Breast epithelium (tissue), 4 donors: Measurements from ENCODE around the gene ABL2. TPM values are rescaled to one million over a fixed set of nuclear protein-coding genes. Genes with fewer than 3 reads are reported as not detected.
A peak's percentile ranks its signal among the peaks of the same experiment; 100 is the strongest.

Experiments
- DNase-seq, 2 donors: peaks; one replicate each; pipeline ENCODE4 v3.0.0-alpha.2; 2019; ENCODE audit warnings: low spot score in 2 of 2
- H3K27ac ChIP-seq, 2 donors: fragments of 200-600 bp; sonication (generic) in 1 of 2; one replicate each; pipeline ENCODE4 v1.5.1; 2016 to 2019; ENCODE audit warnings: mild to moderate bottlenecking in 1 of 2
- H3K27me3 ChIP-seq, 2 donors: fragments of 200-600 bp; sonication (generic) in 1 of 2; one replicate each; pipeline versions ENCODE4 v1.5.1 to v1.6.0; 2017 to 2019; ENCODE audit warnings: control low read depth in 1 of 2, mild to moderate bottlenecking in 1 of 2
- H3K36me3 ChIP-seq: fragments of 200-600 bp; one replicate; pipeline ENCODE4 v1.5.1; 2019
- H3K4me1 ChIP-seq, 2 donors: fragments of 200-600 bp; sonication (generic); one replicate each; pipeline ENCODE4 v1.5.1; 2016 to 2019; ENCODE audit warnings: control low read depth in 1 of 2
- H3K4me3 ChIP-seq, 3 donors: fragments of 200-600 bp; sonication (generic); 1 replicate in 2 of 3; 2 replicates in 1 of 3; pipeline ENCODE4 v1.5.1; 2016 to 2019; ENCODE audit warnings: mild to moderate bottlenecking in 3 of 3, moderate library complexity in 2 of 3
- H3K9me3 ChIP-seq, 2 donors: fragments of 200-600 bp; sonication (generic) in 1 of 2; one replicate each; pipeline ENCODE4 v1.5.1; 2016 to 2019; ENCODE audit warnings: control low read depth in 1 of 2
- POLR2A ChIP-seq: fragments of 450-650 bp; IDR thresholded peaks from one replicate; pipeline ENCODE4 v1.6.1; 2016; ENCODE audit warnings: antibody characterized with exemption, mild to moderate bottlenecking, moderate library complexity
- POLR2AphosphoS5 ChIP-seq, 3 donors: sonication (generic); formaldehyde crosslinking; IDR thresholded peaks; one replicate each; pipeline ENCODE4 v1.6.1; 2017; ENCODE audit warnings: antibody characterized with exemption in 3 of 3
- intact Hi-C: fragments of 100-400 bp; cut with DNase I; formaldehyde crosslinking; loops from one replicate; pipeline ENCODE4 v1.15.1; 2023; ENCODE audit warnings: low total_unique reads
- total RNA-seq, 3 donors: library from RNA; depleted of rRNA; stranded (reverse); fragments of >200 nt; gene quantifications; one replicate each; pipeline ENCODE4 v1.1.0, GENCODE V29; 2016
- TF ChIP-seq, protein P1 (sequence below), 3 donors: fragments of 450-650 bp; IDR thresholded peaks; one replicate each; pipeline ENCODE4 v1.5.1; 2016 to 2017; ENCODE audit warnings: antibody characterized with exemption in 3 of 3, mild to moderate bottlenecking in 3 of 3, moderate library complexity in 3 of 3

The ABL2 gene
- total RNA-seq, 3 donors from 2014 or later = 23.9 to 27.4 (median 24.3) TPM

GRCh38 chr1:179080866-179081686 is 148.4 kb downstream of the ABL2 start:
- Histone ChIP-seq H3K4me1 (peaks cover 3 to 5% of the 10 kb centered on the region in 2 donors), H3K9me3 (no peaks in the 10 kb centered on the region), H3K27ac (peak overlapping the region; percentile 85 to 89), H3K27me3 (no peaks in the 10 kb centered on the region), H3K36me3 (no peaks in the 10 kb centered on the region), H3K4me3 (peak overlapping the region; percentile 82 to 91 (median 91))
- intact Hi-C loops = no loop called here
- DNase-seq = no peak
- TF ChIP-seq, protein P1, sequence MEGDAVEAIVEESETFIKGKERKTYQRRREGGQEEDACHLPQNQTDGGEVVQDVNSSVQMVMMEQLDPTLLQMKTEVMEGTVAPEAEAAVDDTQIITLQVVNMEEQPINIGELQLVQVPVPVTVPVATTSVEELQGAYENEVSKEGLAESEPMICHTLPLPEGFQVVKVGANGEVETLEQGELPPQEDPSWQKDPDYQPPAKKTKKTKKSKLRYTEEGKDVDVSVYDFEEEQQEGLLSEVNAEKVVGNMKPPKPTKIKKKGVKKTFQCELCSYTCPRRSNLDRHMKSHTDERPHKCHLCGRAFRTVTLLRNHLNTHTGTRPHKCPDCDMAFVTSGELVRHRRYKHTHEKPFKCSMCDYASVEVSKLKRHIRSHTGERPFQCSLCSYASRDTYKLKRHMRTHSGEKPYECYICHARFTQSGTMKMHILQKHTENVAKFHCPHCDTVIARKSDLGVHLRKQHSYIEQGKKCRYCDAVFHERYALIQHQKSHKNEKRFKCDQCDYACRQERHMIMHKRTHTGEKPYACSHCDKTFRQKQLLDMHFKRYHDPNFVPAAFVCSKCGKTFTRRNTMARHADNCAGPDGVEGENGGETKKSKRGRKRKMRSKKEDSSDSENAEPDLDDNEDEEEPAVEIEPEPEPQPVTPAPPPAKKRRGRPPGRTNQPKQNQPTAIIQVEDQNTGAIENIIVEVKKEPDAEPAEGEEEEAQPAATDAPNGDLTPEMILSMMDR (IDR thresholded peaks at IDR 0.05) = no peak
- TF ChIP-seq POLR2A (no peak), POLR2AphosphoS5 (IDR thresholded peaks at IDR 0.05) (no peak)

- Histone ChIP-seq H3K27me3 (no peaks in the 10 kb centered on the region), H3K4me1 (peaks cover 3 to 5% of the 10 kb centered on the region in 2 donors), H3K4me3 (no peak overlapping the region), H3K9me3 (no peaks in the 10 kb centered on the region), H3K27ac (no peak overlapping the region), H3K36me3 (no peaks in the 10 kb centered on the region)
- peak in 1 of 2 donors; percentile 50 for DNase-seq
- intact Hi-C loops = no loop called here
- TF ChIP-seq POLR2AphosphoS5 (IDR thresholded peaks at IDR 0.05) = no peak
- TF ChIP-seq POLR2A = no peak
- TF ChIP-seq, protein P1 (IDR thresholded peaks at IDR 0.05) = peak; percentile 50 to 84 (median 64)
These were observed 150.2 kb downstream of the ABL2 start for GRCh38 chr1:179079113-179079761.

GRCh38 chr1:179077396-179077795 is 152.1 kb downstream of the ABL2 start:
- H3K4me3 ChIP-seq = no peak overlapping the region
- no peak for DNase-seq
- peaks cover 0 to 3% of the 10 kb centered on the region in 2 donors for H3K4me1 ChIP-seq
- TF ChIP-seq, protein P1 (IDR thresholded peaks at IDR 0.05) = no peak
- TF ChIP-seq POLR2A (no peak), POLR2AphosphoS5 (IDR thresholded peaks at IDR 0.05) (no peak)
- no peaks in the 10 kb centered on the region for H3K27me3 ChIP-seq
- intact Hi-C loops = no loop called here
- no peaks in the 10 kb centered on the region for H3K36me3 ChIP-seq
- no peak overlapping the region for H3K27ac ChIP-seq
- H3K9me3 ChIP-seq = no peaks in the 10 kb centered on the region

DNA sequence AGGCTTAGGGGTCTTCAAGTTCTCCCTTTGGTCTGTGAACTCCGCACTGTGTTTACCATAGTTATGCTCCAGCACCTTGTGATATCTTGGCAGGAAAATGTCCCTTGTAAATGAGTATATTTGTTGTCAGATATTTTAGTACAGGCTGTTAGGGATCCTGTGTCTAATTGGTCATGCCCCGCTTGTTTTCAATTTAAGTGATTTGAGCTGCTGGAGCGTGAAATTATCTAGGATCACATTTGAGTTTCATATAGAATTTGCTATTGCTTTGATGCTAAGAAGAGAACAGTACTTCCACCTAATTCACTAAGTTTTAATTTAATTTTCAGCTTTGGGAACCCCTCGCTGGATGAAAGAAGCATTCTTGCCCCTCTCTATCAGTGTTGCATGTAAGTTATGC is 163.0 kb downstream of the ABL2 start:
- Histone ChIP-seq H3K4me1 (no peaks in the 10 kb centered on the region), H3K9me3 (no peaks in the 10 kb centered on the region), H3K4me3 (no peak overlapping the region), H3K36me3 (no peaks in the 10 kb centered on the region), H3K27me3 (no peaks in the 10 kb centered on the region), H3K27ac (no peak overlapping the region)
- DNase-seq = no peak
- intact Hi-C loops = no loop called here
- TF ChIP-seq, protein P1 (IDR thresholded peaks at IDR 0.05) = no peak
- no peak for TF ChIP-seq POLR2AphosphoS5 (IDR thresholded peaks at IDR 0.05)
- TF ChIP-seq POLR2A = no peak
